GM19043 (cell line): ENCODE measurements around the gene PTCH2.
"Not testable (repeated sequence)": the region's sequence is repeated elsewhere in the genome, so short reads cannot be mapped to it uniquely, and the experiment has no call there.

Source experiments
- ATAC-seq: cut with Tn5 transposase; IDR thresholded peaks from one replicate; pipeline ENCODE4 v1.9.1; 2021; ENCODE audit warnings: low read depth; ENCODE audit not compliant: unreplicated experiment

Gene PTCH2

GRCh38 chr1:44819608-44820327 lies 23.3 kb downstream of the PTCH2 start:
- ATAC-seq, result peak; percentile 77

GRCh38 chr1:44819196-44819607 lies 23.9 kb downstream of the PTCH2 start:
- no peak for ATAC-seq

GRCh38 chr1:44817771-44818495 lies 25.1 kb downstream of the PTCH2 start:
- no peak for ATAC-seq

GRCh38 chr1:44817307-44817706 lies 25.7 kb downstream of the PTCH2 start:
- ATAC-seq, result no peak

DNA sequence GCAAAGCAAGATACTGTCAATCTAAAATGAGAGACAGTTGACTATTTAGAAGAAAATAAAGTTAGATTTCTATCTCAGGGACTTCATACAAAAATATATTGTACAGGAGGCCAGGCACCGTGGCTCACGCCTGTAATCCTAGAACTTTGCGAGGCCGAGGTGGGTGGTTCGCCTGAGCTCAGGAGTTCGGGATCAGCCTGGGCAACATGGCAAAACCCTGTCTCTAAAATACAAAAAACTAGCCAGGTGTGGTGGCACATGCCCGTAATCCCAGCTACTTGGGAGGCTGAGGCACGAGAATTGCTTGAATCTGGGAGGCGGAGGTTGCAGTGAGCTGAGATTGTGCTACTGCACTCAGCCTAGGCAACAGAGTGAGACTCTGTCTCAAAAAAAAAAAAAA lies 27.1 kb downstream of the PTCH2 start:
- not testable (repeated sequence) for ATAC-seq

- no peak for ATAC-seq
These were observed 30.1 kb downstream of the PTCH2 start for GRCh38 chr1:44812822-44813543.

GRCh38 chr1:44811234-44811633 lies 31.8 kb downstream of the PTCH2 start:
- no peak for ATAC-seq

DNA sequence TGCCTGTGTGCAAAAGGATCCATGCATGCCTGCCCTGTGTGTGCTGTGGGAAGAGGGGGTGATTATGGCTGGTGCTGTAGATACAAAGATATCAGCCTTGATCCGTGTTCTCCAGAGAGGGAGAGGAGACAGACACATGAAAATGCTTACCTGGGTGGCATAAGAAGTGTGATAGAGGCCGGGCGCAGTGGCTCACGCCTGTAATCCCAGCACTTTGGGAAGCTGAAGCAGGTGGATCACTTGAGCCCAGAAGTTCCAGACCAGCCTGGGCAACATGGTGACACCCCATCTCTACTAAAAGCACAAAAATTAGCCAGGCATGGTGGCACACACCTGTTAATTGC lies 32.3 kb downstream of the PTCH2 start:
- not testable (repeated sequence) for ATAC-seq

GRCh38 chr1:44810101-44810761 lies 32.8 kb downstream of the PTCH2 start:
- ATAC-seq, result no peak

- ATAC-seq, result no peak
These were observed 33.8 kb downstream of the PTCH2 start for GRCh38 chr1:44808938-44809917.

DNA sequence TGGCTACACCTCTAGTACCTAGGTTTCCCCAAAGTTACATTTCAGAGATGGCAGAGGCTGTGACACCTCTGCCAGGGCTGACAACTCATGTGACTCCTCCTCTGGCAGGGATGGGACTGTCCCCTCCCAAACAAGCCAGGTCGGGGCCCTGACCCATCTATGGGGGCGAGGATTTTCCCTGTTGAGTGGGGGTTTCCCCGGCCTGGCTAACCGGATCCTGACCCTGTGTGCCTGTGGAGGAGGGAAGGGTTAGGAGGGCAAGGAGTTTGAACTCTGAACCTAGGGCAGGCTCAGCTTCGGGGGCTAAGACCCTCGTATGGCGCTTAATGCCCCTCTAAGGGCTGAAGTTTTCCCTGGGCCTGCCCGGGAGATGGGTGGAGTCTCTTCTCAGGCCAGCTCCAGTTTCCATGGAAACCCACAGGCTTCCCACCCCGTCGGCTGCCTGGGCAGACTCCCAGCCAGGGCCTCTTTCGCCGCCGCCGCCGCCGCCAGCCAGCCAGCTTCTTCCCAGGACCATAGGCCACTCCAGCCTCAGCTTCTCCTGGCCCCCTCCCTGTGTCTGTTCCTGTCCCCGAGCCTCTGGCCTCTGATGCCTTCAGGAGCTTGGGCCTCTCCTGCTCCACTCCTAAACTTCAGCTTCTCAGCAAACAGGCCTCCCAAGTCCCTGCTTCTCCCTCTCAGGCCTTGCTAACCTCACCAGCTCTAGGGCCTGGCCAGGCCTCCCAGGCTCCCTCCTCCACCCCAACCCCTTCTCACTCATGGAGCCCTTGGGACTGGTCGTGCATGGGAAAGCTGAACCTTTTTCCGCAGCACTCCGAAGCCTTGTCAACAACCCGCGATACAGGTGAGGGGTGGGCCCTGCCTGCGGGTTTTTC lies 34.8 kb downstream of the PTCH2 start, which contains the start of gene BTBD19:
BTBD19 (plus strand) TSS at position 461 of the 875 bp plus-strand sequence; CDS start at position 759, 298 bp downstream.
- ATAC-seq, result peak; percentile 15

GRCh38 chr1:44807364-44808062 lies 35.5 kb downstream of the PTCH2 start:
- ATAC-seq, result peak; percentile 36

DNA sequence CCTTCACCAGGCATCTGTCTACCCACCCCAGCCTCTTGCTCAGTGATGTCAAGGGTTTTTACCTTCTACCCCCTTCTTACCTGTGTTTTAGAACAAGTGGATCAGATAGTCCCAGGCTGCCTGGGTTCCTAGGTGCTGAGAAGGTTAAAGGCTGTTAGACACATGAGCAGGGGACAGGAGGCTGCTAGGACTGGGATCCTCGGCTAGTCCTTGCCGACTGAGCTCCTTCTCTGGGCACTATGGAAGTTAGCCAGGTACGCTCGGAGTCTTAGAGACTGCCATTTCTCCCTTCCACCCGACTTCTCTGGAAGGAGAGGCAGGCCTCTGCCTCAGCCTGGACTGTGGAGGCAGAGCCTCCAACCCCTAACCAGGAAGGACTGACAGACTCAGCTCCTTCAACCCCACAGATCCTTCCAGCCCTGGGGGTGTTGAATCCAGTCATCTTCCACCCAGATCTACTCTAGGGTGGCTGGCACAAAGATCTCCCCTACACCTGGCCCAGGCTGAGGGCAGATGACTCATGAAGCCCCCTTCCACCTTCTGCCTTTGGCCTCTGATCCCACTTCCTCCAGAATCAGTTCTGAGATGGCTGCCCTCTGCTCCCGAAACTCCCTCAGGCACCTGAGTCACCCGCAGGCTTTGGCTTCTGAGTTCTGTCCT lies 36.2 kb downstream of the PTCH2 start, which contains the start of gene DYNLT4:
DYNLT4 (minus strand) TSS at position 648 of the 660 bp plus-strand sequence. CDS start 683 bp downstream, outside the sequence.
- ATAC-seq, result no peak

DNA sequence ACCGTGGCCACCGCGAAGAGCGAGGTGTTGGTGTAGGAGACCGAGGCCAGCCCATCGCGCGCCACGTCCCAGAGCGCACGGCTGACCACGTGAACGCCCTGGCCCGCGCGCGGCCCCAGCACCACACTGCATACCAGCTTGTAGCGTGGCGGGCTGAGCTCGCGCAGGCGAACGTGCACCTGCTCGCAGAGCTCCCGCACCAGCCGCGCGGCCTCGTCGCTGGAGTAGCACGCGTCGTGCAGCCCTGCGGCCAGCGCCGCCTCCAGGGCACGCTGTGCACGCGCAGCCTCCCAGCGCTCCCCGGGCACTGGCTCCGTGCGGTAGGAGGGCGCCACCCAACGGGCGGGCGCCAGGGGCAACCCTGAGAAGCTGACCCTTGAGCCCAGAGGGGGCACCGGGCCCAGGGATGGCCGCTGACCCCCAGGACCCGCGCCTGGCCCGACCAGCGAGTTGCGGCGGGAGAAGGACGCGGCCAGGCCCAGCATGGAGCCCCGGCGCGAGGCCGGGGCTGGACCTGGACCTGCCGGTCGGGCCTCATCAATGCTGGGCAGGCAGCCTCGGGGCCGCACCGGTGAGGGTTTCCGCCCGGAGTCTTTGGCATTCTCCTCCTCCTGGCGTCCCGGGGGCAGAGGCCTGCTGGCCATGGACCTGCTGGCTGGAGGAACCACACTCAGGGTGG lies 36.9 kb downstream of the PTCH2 start:
- ATAC-seq, result no peak

DNA sequence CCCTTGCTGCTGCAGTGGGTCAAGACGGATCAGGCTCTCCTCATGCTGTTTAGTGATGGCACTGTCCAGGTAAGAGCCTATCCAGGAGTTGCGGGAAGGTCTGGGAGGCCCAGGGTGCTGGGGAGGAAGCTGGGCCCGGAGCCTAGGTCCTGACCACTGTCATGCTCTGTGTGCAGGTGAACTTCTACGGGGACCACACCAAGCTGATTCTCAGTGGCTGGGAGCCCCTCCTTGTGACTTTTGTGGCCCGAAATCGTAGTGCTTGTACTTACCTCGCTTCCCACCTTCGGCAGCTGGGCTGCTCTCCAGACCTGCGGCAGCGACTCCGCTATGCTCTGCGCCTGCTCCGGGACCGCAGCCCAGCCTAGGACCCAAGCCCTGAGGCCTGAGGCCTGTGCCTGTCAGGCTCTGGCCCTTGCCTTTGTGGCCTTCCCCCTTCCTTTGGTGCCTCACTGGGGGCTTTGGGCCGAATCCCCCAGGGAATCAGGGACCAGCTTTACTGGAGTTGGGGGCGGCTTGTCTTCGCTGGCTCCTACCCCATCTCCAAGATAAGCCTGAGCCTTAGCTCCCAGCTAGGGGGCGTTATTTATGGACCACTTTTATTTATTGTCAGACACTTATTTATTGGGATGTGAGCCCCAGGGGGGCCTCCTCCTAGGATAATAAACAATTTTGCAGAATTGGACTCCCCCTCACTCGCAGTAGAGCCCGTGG lies 37.6 kb downstream of the PTCH2 start:
- no peak for ATAC-seq
